Stimulated activated CD4-positive, alpha-beta T cell treated with anti-CD3 and anti-CD28 coated beads, Interleukin-4, amount 100 ng/mL, for 48 hours (primary cell): ENCODE data around the gene ZNF836.
A peak's percentile ranks its signal among the peaks of the same experiment; 100 is the strongest.

Experiments
- DNase-seq, 2 donors: peaks; one replicate each; pipeline ENCODE4 v3.0.0-alpha.2; 2020; ENCODE audit warnings: low read depth in 2 of 2

The ZNF836 gene

GRCh38 chr19:52188822-52189734 is 17.7 kb upstream of the ZNF836 start:
- peak in 1 of 2 donors; percentile 91 for DNase-seq

GRCh38 chr19:52187407-52187806 is 16.0 kb upstream of the ZNF836 start:
- DNase-seq, result no peak

DNA sequence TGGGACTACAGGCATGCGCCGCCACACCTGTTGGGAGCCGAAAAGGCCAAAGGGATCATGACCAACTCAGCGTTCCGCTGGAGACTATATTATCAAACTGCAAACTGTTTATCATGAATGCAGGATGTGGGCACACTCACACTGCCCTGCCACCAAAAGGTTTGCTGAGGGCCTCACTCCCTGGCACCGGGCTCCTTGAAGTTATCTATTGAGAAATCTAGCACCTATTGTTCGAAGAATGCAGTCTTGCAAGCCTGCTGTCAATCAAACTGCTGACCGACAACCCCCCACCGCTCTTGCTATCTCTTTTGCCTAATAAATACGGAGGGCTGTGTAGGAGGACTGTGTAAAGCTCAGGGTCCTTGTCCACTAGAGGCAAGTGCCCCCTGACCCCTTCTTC is 5.2 kb upstream of the ZNF836 start:
- DNase-seq, result no peak

DNA sequence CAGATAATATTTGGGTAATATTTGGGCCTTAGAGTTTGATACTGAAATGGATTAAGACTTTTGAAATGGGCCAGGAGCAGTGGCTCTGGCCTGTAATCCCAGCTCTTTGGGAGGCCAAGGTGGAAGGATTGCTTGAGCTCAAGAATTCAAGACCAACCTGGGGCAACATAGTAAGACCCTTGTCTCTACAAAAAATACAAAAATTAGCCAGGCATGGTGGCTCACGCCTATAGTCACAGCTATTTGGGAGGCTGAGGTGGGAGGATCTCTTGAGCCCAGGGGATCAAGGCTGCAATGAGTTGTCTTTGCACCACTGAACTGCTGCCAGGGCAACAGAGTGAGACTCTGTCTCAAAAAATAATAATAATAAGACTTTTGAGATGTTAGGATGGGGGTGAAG is 926 bp upstream of the ZNF836 start:
- no peak for DNase-seq

DNA sequence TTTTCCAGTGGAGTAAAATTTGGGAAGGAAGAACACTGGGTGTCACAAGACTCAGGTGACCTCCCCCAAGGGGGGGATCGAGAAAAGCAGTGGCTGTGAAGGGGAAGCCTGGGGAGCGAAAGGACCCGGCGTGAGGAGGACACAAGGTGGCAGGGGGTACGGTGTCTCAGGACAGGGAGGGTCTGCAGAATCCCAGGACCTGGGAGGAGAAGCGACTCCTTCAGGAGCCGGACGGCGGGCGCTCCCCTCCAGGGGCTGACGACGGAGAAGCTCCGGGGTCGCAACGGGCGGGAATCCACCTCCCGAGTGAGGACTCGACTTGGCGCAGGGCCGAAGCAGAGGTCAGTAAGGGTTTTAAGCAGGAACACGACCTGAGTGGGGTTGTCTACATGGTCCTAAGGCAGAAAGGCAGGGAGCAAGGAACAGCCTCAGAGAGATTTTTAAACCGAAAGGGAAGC is 529 bp downstream of the ZNF836 start:
- no peak for DNase-seq

DNA sequence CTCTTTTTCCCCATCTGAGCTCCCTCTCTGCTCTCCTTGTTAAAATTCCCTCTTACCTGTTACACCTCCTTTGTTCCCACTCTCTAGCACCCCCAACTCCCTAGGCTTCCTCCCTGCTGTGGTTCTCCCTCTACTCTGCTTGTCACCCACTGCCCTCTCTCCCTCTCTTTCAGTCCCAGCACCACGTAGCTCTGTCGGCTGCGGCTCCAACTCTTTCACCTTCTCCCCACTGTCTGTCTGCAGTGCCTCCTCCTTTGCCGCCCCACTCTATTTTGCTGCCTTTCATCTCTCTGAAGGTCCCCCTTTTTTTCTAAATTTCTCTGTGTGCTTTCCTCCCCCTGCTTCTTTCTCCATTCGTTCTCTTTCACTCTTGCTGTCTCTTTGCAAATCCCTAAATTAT is 1.1 kb downstream of the ZNF836 start:
- DNase-seq, result no peak

DNA sequence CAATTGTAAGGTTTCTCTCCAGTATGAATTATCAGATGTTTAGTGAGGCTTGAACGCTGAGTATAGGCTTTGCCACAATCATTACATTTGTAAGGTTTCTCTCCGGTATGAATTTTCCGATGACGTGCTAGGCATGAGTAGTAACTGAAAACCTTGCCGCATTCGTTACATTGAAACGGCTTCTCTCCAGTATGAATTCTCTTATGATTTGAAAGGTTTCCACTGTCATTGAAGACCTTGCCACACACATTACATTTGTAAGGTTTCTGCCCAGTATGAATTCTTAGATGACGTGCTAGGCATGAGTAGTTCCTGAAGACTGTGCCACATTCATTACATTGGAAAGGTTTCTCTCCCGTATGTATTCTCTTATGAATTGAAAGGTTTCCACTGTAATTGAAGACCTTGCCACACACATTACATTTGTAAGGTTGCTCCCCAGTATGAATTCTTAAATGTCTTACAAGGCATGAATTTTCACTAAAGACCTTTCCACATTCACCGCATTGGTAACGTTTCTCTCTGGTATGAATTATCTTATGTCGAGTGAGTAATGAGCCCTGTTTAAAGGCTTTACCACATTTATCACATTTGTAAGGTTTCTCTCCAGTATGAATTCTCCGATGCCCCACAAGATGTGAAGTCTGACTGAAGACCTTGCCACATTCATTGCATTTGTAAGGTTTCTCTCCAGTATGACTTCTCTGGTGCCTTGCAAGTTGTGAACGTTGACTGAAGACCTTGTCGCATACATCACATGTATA is 15.6 kb downstream of the ZNF836 start:
- no peak for DNase-seq

- no peak for DNase-seq
Observed at GRCh38 chr19:52148256-52148655, 23.2 kb downstream of the ZNF836 start.

DNA sequence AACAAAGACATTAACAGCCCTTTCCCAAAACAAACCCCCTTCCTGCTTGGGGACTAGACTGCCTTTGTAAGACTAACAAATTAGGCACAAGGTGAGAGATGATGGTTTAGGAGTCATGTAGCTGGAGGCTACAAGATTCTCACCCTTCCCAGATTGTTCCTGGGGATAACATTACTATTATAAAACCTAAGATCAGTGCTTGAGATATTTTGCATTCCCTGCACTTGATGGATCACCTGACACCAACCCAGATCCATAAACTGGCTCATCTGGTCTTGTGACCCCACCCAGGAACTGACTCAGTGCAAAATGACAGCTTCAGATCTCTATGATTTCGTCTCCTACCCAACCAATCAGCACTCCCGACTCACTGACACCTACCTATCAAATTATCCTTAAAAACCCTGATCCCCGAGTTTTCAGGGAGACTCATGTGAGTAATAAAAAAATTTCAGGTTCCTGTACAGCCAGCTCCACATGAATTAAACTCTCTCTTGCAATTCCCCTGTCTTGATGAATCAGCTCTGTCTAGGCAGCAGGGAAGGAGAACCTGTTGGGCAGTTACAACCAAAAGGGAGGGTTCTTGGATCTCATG is 29.3 kb downstream of the ZNF836 start:
- DNase-seq, result no peak

DNA sequence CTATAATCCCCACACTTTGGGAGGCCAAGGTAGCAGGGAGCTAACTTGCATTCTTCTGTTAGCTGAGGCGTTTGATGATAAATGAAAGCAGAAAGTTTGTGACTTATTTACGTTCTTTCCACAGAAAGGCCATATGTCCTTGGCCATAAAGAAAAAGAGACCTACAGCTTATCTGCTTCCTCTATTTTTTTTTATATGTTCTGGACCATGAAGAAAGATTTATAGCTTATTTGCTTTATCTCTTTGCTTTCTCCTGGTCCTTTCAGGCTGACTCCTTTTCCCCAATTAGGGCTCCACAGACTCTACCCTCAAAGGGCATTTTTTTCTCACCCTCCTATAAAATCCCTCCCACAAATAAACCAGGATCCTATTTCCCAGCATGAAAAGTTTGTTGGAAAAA is 30.2 kb downstream of the ZNF836 start:
- no peak for DNase-seq

DNA sequence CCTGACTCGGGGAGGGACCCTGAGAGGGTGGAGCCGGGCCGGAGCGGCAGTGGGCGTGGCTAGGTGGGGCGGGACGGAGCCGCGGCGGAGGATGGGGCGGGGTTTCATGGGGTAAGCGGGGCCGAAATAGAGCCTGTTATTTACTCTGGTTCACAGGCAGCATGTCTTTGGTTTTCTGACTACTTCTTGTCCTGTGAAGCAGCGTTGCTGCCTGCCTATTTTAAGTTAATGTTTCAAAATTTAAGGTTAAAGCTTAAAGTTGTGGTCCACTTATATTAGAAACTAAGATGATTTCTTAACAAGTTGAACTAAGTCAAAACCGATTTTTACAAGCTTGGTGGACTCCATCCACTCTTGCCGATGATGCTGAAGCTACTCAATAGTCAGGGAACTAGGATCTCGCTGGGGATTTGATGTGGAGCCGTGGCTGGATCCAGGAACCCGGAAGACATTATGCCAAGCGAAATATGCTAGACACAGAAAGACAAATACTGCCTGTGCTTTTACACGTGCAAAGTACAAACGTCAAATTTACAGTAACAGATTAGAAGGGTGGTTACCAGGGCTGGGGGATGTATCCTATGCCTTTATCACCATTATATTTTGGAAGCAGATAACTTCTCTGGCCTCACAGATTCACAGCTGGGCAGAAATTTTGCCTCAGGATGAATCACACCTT is 31.2 kb downstream of the ZNF836 start:
- DNase-seq, result peak in 1 of 2 donors; percentile 98

DNA sequence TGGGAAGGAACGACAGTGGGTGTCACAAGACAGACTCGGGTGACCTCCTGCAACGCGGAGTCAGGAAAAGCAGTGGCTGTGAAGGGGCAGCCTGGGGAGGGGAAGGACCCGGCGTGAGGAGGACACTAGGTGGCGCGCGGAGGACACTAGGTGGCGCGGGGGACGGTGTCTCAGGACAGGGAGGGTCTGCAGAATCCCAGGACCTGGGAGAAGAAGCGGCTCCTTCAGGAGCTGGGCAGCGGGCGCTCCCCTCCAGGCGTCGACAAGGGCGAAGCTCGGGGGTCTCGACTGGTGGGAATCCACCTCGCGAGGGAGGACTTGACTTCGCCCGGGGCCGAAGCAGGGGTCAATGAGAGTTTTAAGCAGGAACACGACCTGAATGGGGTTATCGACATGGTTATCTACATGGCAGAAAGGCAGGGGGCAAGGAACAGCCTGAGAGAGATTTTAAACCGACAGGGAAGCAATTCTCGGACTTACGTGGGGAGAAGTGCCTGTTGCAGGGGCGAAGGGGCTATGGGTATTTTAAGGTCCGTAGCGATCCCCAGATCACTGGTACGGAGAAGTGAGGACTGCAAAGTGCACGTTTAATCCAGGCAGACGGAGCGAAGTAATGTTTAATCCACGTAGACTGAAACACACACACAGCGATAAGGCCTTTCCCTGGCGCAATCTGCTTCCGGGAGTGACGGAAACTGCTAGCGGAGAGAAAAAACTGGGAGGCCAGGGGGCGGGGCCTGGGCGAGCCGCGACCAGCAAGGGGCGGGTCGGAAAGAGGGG is 32.0 kb downstream of the ZNF836 start, which contains the start of gene ZNF616:
ZNF616 (minus strand) TSS at position 687 of the 780 bp plus-strand sequence. CDS start 9,426 bp downstream, outside the sequence.
- DNase-seq, result peak; percentile 64 to 96

DNA sequence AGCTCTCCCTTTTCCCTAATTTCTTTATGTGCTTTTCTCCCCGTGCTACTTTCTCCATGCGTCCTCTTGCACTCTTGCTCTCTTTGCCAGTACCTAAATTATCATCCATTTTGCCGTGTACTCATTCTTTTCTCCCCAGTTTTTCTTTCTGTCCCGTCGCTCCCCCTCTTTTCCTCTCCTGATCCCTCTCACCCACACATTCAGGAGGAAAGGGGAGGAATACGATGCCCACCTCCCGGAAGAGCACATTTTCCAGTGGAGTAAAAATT is 32.5 kb downstream of the ZNF836 start:
- no peak for DNase-seq

GRCh38 chr19:52138278-52138982 is 33.0 kb downstream of the ZNF836 start:
- peak; percentile 2 to 11 for DNase-seq

DNA sequence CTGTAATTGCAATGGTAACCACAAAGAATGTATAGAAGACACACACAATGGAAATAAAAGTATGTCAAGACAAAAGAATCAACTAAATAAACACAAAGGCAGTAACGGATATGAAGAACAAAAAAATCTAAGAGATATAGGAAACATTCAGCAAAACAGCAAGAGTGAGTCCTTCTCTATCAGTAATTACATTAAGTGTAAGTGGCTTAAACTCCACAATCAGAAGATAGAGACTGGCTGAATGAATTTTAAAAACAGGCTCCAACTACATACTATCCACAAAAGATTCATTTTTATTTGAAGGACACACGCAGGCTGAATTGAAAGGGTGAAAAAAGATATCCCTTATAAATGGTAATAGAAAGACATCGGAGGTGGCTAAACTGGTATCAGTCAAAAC is 51.1 kb downstream of the ZNF836 start:
- DNase-seq, result no peak

DNA sequence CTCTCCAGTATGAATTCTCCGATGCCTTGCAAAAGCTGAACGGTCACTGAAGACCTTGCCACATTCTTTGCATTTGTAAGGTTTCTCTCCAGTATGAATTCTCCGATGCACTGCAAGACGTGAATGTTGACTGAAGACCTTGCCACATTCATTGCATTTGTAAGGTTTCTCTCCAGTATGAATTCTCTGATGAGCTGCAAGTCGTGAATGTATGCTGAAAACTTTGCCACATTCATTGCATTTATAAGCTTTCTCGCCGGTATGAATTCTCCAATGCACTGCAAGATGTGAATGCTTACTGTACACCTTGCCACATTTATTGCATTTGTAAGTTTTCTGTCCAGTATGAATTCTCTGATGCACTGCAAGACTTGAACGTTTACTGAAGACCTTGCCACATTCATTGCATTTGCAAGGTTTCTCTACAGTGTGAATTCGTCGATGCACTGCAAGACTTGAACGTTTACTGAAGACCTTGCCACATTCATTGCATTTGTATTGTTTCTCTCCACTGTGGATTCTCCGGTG is 55.8 kb downstream of the ZNF836 start:
- DNase-seq, result no peak

DNA sequence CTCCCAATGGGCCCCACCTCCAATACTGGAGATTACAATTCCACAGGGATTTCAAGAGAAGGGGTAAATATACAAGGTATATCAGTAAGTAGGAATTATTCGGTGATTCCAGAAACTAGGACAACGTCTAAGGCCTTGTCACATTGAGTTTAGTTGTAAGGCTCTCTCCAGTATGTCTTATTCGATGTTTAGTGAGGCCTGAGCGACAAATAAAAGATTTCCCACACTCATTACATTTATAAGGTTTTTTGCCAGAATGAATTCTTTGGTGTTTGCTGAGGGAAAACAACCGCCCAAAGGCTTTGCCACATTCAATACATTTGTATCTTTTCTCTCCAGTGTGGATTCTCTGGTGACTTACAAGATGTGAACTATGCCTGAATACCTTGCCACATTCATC is 56.7 kb downstream of the ZNF836 start:
- no peak for DNase-seq

DNA sequence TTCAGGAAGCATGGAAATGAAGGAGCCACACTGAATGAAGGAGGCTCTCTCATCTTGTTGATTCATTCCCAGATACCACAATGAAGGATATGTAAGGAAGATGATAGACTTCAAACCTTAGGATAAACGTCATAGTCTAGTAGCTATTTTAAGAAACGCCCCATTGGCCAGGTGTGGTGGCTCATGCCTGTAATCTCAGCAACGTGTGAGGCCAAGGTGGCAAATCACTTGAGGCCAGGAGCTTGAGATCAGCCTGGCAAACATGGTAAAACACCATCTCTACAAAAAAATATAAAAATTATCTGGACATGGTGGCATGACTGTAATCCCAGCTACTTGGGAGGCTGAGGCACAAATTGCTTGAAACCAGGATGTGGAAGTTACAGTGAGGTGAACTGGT is 58.8 kb downstream of the ZNF836 start:
- no peak for DNase-seq

- no peak for DNase-seq
Observed at GRCh38 chr19:52110780-52111179, 60.6 kb downstream of the ZNF836 start.
